Omental fat pad (tissue), 4 donors: ENCODE data around the gene GCLC. TPM values are rescaled to one million over a fixed set of nuclear protein-coding genes. Genes with fewer than 3 reads are reported as not detected.

Source experiments
- ATAC-seq: fragments of 150-250 bp; one replicate; pipeline ENCODE4 v1.9.1; 2016; ENCODE audit warnings: mild to moderate bottlenecking, moderate library complexity; ENCODE audit not compliant: low FRiP score
- DNase-seq: peaks from one replicate; pipeline ENCODE4 v3.0.0-alpha.2; 2019; ENCODE audit warnings: low spot score
- CTCF ChIP-seq, 3 donors: fragments of 450-650 bp; IDR thresholded peaks; one replicate each; pipeline ENCODE4 v1.5.1; 2016 to 2017; ENCODE audit warnings: antibody characterized with exemption in 3 of 3, mild to moderate bottlenecking in 3 of 3, moderate library complexity in 2 of 3
- total RNA-seq, 4 donors: library from RNA; depleted of rRNA; stranded (reverse); fragments of >200 nt; gene quantifications; one replicate each; pipeline ENCODE4 v1.1.0, GENCODE V29; 2016

GCLC gene
- total RNA-seq, 4 donors from 2014 or later, result 38.6 to 86.3 (median 46.6) TPM

GRCh38 chr6:53532061-53532797, 12.7 kb downstream of the GCLC start:
- ATAC-seq, result no peak

GRCh38 chr6:53530780-53531386, 14.0 kb downstream of the GCLC start:
- DNase-seq, result no peak
- no peak for TF ChIP-seq CTCF (IDR thresholded peaks at IDR 0.05)
- no peak for ATAC-seq

More at GRCh38 chr6:53532061-53532797, 12.7 kb downstream of the GCLC start:
- no peak for DNase-seq
- TF ChIP-seq CTCF (IDR thresholded peaks at IDR 0.05), result no peak

GRCh38 chr6:53530346-53530745, 14.6 kb downstream of the GCLC start:
- DNase-seq (no peak), ATAC-seq (no peak)
- TF ChIP-seq CTCF (IDR thresholded peaks at IDR 0.05), result no peak

GRCh38 chr6:53529324-53530036, 15.4 kb downstream of the GCLC start:
- ATAC-seq, result no peak
- no peak for TF ChIP-seq CTCF (IDR thresholded peaks at IDR 0.05)
- no peak for DNase-seq

DNA sequence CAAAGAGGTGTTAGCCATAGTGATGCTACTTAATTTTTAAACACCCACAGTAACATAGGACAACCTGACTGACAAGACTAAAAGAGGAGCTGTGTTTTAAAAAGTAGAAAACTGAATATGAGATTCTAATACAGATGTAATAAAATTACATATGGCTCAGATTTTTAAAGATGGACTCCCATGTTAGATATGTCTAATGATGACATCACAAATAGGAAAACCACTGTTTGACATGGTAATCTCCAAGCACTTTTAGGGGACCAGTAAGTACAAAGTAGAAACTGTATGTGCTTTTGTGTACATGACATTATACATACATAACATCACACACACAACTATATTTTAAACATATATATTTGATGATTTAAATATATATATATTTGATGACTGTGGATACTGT, 16.8 kb downstream of the GCLC start:
- no peak for TF ChIP-seq CTCF (IDR thresholded peaks at IDR 0.05)
- DNase-seq (no peak), ATAC-seq (no peak)

DNA sequence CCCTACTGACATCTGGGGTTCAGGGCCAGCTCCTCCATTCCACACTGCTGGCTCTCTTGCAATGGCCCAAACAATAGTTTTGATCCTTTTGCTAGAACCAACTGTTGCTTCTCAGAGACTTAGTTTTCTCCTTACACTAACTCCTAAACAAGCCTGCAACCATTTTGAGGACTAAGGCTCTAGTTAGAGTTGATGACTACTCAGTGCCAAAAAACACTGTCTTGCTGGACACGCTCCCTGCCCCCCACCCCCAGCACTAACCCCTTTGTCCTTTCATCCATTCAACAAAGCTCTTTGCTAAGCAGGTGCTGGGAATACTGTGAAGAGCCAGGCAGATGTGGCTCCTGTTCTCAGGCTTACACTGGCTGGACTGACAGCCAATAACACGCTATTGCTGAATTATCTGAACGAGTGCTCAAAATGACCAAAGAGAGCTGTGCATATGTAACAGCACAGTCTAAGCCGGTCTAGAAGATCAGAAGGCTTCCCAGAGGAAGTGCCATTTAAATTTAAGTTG, 17.6 kb downstream of the GCLC start:
- no peak for TF ChIP-seq CTCF (IDR thresholded peaks at IDR 0.05)
- DNase-seq, result no peak
- no peak for ATAC-seq
